GM21360 (cell line): ENCODE data around the gene GALNT1.

ENCODE experiments used
- ATAC-seq: cut with Tn5 transposase; IDR thresholded peaks from one replicate; pipeline ENCODE4 v1.9.1; 2021; ENCODE audit warnings: mild to moderate bottlenecking, moderate library complexity; ENCODE audit not compliant: unreplicated experiment

GALNT1 gene

GRCh38 chr18:35581898-35582641 lies 530 bp downstream of the GALNT1 start:
- ATAC-seq: no peak

- ATAC-seq: no peak
Observed at GRCh38 chr18:35582899-35583558, 1.5 kb downstream of the GALNT1 start.

- ATAC-seq: no peak
Observed at GRCh38 chr18:35584735-35585134, 3.2 kb downstream of the GALNT1 start.

- no peak for ATAC-seq
Observed at GRCh38 chr18:35585608-35586007, 4.1 kb downstream of the GALNT1 start.

DNA sequence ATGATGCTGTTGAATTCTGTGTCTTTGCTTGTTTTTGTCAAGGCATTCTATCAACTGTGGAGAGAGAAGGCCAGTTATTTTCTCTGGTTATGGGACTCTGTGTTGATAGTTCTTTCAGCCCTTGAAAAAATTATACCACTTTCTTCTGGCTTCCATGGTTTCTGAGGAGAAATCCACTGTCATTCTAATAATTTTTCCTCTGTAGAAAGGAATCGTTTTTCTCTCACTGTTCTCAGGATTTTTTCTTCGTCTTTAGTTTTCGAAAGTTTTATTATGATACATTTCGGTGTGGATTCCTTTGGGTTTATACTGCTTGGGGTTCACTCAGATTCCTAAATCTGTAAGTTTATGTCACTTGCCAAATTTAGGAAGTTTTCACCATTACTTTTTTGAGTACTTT lies 6.6 kb downstream of the GALNT1 start:
- ATAC-seq: no peak

DNA sequence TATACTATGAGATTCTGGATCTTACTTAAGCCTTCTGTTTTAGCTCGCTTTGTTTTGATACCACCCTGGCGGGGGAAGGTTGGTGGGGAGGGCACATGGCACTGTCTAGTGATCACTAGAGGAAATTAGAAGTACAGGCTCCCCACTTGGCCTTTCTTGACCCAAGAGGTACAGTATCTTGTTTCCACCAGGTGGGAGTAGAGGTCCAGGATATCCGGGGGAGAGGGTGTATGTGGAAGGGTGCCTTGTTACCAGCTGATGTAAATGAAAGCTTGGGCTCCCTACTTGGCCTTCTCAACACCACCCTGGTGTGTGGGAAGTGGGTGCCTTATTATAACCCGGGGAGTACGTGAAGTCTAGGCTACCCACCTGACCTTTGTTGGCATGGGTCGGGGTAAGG lies 7.5 kb downstream of the GALNT1 start:
- no peak for ATAC-seq

DNA sequence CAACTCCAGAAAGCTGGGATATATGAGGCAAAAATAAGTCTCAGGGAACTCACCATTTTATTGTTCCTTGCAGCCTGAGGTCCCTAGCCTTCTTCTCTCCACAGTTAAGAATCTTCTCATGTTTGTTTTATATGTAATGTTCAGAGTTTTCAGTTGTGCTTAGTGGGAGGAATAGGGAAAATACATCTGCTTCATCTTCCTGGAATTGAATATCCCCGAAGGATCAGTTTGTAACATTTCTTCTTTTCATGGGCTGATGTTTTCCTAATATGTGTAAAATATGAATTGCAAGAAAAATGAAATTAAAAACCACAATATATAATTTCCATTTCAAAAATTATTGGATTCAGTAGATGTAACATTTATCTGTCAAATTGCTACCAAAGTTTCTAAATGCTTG lies 8.0 kb downstream of the GALNT1 start:
- no peak for ATAC-seq

DNA sequence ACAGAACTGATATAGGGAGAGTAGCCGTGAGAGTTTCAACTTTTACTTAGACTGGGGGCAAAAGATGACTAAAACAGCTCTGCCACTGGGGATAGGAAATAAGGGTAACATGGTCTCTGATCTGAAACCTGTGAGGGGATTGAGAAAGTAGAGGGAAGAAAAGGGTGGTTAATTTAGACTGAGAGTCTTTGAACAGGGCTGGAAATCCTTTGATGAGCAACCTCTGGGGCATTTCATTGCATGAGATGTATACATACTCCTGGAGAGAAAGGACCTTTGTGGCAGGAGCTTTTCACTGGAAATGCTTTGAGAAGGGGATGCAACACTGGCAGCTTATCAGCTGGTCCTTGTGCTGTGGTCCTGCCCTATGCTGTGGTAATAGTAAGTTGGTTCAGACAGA lies 9.4 kb downstream of the GALNT1 start:
- ATAC-seq: no peak

DNA sequence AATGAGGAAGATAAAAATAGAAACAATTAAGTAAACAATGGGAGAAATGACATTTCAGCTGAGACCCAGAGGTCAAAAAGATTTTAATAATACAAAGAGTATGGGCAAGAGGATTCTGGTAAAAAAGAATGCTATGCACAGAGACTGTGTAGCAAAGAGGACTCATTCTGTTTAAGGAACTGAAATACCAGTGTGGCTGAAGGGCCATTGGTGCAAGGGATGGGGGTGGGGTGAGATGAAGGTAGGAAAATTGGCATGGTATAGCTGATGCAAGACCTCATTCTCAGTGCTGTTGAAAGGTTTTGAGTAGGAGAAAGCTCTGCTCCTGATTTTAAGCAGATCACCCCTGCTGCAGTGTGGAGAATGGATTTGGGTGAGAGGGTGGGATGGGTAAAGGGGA lies 10.8 kb downstream of the GALNT1 start:
- ATAC-seq: peak; percentile 95

- no peak for ATAC-seq
Observed at GRCh38 chr18:35593859-35594258, 12.3 kb downstream of the GALNT1 start.

GRCh38 chr18:35597758-35598157 lies 16.2 kb downstream of the GALNT1 start:
- ATAC-seq: no peak

- ATAC-seq: no peak
Observed at GRCh38 chr18:35602193-35602820, 20.8 kb downstream of the GALNT1 start.

GRCh38 chr18:35603008-35603407 lies 21.5 kb downstream of the GALNT1 start:
- ATAC-seq: no peak

DNA sequence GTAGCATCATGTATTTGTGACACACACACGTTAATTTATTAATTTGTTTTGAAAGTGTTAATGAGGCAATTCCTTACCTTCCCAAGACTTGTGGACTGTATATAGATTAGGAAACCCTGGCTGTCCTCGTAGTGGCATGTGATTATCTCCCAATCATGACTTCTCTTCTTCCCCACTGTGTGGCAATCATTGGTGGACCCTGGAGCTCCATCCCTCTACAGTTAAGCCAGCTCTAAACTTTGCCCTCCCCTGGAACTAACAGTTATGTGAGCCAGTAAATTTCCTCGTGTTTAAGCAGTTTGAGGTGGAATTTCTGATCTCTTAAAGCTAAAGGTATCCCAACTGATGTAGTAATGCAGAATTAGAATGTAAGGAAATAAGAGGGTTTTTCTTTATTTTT lies 22.0 kb downstream of the GALNT1 start:
- ATAC-seq: no peak

GRCh38 chr18:35604369-35604768 lies 22.8 kb downstream of the GALNT1 start:
- ATAC-seq: no peak

DNA sequence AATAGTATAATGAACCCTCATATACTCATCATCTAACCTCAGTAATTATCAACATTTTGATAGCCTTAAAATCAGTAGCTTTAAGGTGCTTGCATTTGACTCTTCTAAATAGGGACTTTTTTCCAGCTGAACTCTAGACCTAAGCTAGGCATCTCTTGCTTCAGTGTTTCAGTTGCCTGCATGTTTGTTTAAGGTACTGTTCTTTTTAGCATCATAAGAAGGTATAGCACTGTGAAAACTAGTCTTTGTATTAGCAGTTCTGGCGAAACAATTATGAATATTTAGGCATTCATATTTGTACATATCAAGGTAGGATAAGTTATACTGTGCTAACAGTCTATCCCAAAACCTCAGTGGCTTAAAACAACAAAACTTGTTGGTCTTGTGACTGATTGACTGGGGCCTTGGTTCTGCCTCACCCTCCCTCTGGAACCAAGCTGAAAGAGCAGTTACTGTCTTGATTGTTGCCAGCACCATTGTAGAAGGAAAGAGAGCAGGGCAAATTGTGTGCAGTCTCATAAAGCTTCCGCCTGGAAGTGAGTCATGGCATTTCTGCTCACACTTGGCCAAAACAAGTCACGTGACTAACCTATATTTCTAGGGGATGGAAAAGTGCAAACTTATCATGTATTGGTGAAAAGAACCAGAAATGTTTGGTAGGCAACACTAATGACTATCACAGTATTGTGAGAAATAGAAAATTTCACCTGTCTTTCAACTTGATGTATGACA lies 24.3 kb downstream of the GALNT1 start:
- no peak for ATAC-seq

GRCh38 chr18:35609236-35609635 lies 27.7 kb downstream of the GALNT1 start:
- ATAC-seq: no peak

DNA sequence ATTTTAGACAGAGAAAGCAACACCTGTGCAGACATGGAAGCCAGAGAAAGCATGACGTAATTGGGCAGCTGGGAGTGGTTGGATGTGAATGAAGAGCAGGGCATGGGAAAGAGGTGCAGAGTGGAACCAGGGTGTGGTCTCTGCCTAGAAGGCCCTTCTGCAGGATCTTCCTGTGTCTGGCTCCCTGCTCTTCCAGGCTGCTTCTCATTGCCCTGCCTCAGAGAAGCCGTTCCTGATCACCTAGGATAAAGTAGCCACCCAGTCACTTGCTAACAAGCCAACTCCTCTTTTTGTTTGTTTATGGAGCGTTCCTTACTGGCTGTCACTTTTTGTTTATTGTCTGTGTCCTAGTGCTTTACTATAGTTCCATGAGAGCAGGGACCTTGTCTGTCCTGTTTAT lies 28.5 kb downstream of the GALNT1 start:
- no peak for ATAC-seq

DNA sequence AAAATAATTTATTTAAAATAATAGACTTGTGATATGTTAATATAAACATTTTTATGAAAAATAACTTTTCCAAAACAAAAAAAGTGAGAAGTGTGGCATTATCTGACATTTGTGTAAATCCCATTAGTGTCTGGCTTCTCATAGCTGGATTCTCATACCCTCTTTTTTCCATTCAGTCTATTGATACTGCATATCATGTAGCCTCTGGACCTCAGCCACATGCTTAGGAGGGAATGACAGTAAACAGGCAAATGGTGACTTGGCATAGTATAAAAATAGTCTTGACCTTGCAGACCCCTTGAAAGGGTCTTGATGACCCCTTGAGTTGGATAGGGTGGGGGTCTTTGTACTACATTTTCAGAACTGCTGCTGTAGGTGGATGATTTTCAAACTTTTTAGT lies 29.2 kb downstream of the GALNT1 start:
- no peak for ATAC-seq

- no peak for ATAC-seq
Observed at GRCh38 chr18:35611518-35611917, 30.0 kb downstream of the GALNT1 start.

DNA sequence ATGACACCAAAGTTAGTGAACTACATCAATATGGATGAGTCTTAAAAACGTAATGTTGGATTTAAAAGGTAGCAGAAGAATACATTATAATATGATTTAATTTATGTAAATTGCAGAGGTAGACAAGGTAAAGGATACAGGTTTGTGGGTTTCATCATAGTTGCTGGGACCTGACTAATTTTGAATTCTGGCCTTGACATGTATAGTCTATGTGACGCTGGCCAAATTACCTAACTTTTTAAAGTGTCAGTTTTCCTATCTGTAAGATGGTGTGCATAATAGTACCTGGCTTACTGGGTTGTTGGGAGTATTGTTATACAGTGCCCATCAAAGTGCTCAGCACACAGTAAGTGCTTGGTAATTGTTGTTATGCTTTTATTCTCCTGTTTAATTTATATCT lies 34.5 kb downstream of the GALNT1 start:
- ATAC-seq: no peak
